Stimulated activated CD8-positive, alpha-beta memory T cell treated with anti-CD3 and anti-CD28 coated beads, Interleukin-4, amount 100 ng/mL, for 48 hours (primary cell): ENCODE results near the gene CD300LG.
"Not testable (repeated sequence)": the region's sequence is repeated elsewhere in the genome, so short reads cannot be mapped to it uniquely, and the experiment has no call there.

Source experiments
- DNase-seq: peaks from one replicate; pipeline ENCODE4 v3.0.0-alpha.2; 2020

CD300LG gene

GRCh38 chr17:43881181-43881580 lies 34.2 kb downstream of the CD300LG start:
- no peak for DNase-seq

- no peak for DNase-seq
Measured at GRCh38 chr17:43881758-43882505, 35.0 kb downstream of the CD300LG start.

- DNase-seq: no peak
Measured at GRCh38 chr17:43882761-43883415, 35.9 kb downstream of the CD300LG start.

- no peak for DNase-seq
Measured at GRCh38 chr17:43888548-43888947, 41.6 kb downstream of the CD300LG start.

- DNase-seq: no peak
Measured at GRCh38 chr17:43890240-43890639, 43.3 kb downstream of the CD300LG start.

- DNase-seq: no peak
Measured at GRCh38 chr17:43891851-43892646, 45.1 kb downstream of the CD300LG start.

- no peak for DNase-seq
Measured at GRCh38 chr17:43892647-43892952, 45.6 kb downstream of the CD300LG start.

- not testable (repeated sequence) for DNase-seq
Measured at GRCh38 chr17:43894494-43894893, 47.5 kb downstream of the CD300LG start.

- no peak for DNase-seq
Measured at GRCh38 chr17:43897831-43898230, 50.9 kb downstream of the CD300LG start.

GRCh38 chr17:43898446-43898845 lies 51.5 kb downstream of the CD300LG start:
- no peak for DNase-seq

GRCh38 chr17:43900183-43900857 lies 53.3 kb downstream of the CD300LG start:
- DNase-seq: peak; percentile 90

GRCh38 chr17:43900858-43901754 lies 54.1 kb downstream of the CD300LG start:
- DNase-seq: no peak

- DNase-seq: no peak
Measured at GRCh38 chr17:43901861-43902589, 55.0 kb downstream of the CD300LG start.

GRCh38 chr17:43905400-43905984 lies 58.5 kb downstream of the CD300LG start:
- DNase-seq: no peak

GRCh38 chr17:43905985-43906852 lies 59.2 kb downstream of the CD300LG start:
- DNase-seq: peak; percentile 62

- DNase-seq: no peak
Measured at GRCh38 chr17:43906951-43907424, 60.0 kb downstream of the CD300LG start.

- DNase-seq: peak; percentile 73
Measured at GRCh38 chr17:43907425-43907981, 60.5 kb downstream of the CD300LG start, which contains the start of gene MPP2. Gene MPP2, minus strand, starts transcription at chr17:43907536. Its CDS starts 3,076 bp downstream, at chr17:43904460.

- peak; percentile 61 for DNase-seq
Measured at GRCh38 chr17:43907998-43908721, 61.2 kb downstream of the CD300LG start.
